ENCODE measurements around the gene FRMD5. TPM values are rescaled to one million over a fixed set of nuclear protein-coding genes. Genes with fewer than 3 reads are reported as not detected.

FRMD5 gene
- total RNA-seq, 2 donors from 2014 or later: 3.6 to 7.0 TPM

DNA sequence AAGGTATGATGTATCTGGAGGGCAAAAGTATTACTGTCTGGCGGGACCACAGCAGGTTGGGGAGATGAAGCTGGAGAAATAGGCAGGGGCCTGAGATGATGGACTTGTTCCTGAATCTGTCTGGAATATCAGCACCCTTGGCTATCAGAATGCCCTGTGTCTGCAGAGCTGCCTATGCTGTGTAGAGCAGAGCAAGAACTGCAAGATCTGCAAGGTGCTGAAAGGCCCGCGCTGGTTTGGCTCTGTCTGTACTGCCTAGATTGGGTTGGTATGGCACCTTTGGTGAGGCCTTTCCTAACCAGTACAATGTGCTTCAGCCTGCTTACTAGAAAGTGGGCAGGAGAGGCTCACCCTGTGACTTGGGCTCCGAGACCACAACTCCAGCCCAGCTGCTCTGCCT is 271.5 kb downstream of the FRMD5 start:
- H3K4me1 ChIP-seq (ENCODE audit: control insufficient read depth, insufficient read depth, low read length): no peaks in the 10 kb centered on the region
- H3K4me3 Mint-ChIP-seq: no peak overlapping the region
- DNase-seq: no peak
- no peaks in the 10 kb centered on the region for H3K36me3 Mint-ChIP-seq (ENCODE audit: low read depth)
- no peak overlapping the region for H3K9ac ChIP-seq (ENCODE audit: extremely low read depth, low read length, poor library complexity, severe bottlenecking)
- no peaks in the 10 kb centered on the region for H3K9me3 ChIP-seq (ENCODE audit: control insufficient read depth, low read length)
- H3K4me3 ChIP-seq (ENCODE audit: low read length): no peak overlapping the region
- H3K27ac Mint-ChIP-seq: no peak overlapping the region
- TF ChIP-seq, protein P1, sequence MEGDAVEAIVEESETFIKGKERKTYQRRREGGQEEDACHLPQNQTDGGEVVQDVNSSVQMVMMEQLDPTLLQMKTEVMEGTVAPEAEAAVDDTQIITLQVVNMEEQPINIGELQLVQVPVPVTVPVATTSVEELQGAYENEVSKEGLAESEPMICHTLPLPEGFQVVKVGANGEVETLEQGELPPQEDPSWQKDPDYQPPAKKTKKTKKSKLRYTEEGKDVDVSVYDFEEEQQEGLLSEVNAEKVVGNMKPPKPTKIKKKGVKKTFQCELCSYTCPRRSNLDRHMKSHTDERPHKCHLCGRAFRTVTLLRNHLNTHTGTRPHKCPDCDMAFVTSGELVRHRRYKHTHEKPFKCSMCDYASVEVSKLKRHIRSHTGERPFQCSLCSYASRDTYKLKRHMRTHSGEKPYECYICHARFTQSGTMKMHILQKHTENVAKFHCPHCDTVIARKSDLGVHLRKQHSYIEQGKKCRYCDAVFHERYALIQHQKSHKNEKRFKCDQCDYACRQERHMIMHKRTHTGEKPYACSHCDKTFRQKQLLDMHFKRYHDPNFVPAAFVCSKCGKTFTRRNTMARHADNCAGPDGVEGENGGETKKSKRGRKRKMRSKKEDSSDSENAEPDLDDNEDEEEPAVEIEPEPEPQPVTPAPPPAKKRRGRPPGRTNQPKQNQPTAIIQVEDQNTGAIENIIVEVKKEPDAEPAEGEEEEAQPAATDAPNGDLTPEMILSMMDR (conservative IDR thresholded peaks at IDR 0.05): no peak
- H3K36me3 ChIP-seq (ENCODE audit: control insufficient read depth, insufficient read depth, low read length): no peaks in the 10 kb centered on the region
- H3K27me3 ChIP-seq (ENCODE audit: control insufficient read depth, insufficient read depth, low read length, poor library complexity, severe bottlenecking): peaks cover 4% of the 10 kb centered on the region
- no peak overlapping the region for H3K27ac ChIP-seq (ENCODE audit: low read depth, low read length)
- H3K27me3 Mint-ChIP-seq (ENCODE audit: insufficient read depth): peaks cover 5% of the 10 kb centered on the region
- peaks cover 30% of the 10 kb centered on the region for H3K4me1 Mint-ChIP-seq
- WGBS, 2 experiments (ENCODE audit: insufficient coverage in 1 of 2, insufficient read length in 1 of 2): 90 to 95% methylated on average over 3 to 4 of the region's 4 CpGs
- H3K9me3 Mint-ChIP-seq: no peaks in the 10 kb centered on the region

DNA sequence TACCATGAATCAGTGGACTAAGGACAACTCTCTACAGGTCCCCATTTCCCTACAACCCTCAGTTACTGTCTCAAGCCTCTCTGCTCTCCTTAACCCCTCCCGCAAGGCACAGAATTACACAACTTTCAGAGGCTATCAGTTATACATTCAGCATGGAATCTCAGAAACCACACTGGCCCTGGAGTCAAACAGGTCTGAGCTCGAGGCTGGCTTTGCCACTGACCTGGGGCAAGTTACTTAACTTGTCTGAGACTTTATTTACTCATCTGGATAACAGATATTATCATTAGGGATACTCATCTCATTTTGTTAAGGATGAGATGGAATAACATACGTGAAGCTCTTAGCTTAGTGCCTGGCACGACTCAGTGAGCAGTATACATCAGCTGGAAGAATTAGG is 273.1 kb downstream of the FRMD5 start:
- H3K4me3 ChIP-seq (ENCODE audit: low read length): no peak overlapping the region
- H3K9ac ChIP-seq (ENCODE audit: extremely low read depth, low read length, poor library complexity, severe bottlenecking): no peak overlapping the region
- no peak for DNase-seq
- TF ChIP-seq, protein P1 (conservative IDR thresholded peaks at IDR 0.05): no peak
- 89 to 96% methylated on average over 4 of the region's 4 CpGs for WGBS, 2 experiments (ENCODE audit: insufficient coverage in 1 of 2, insufficient read length in 1 of 2)
- no peak overlapping the region for H3K27ac ChIP-seq (ENCODE audit: low read depth, low read length)
- Mint-ChIP-seq H3K9me3 (no peaks in the 10 kb centered on the region), H3K4me3 (no peak overlapping the region), H3K36me3 (ENCODE audit: low read depth) (peaks cover under 1% of the 10 kb centered on the region), H3K27ac (no peak overlapping the region), H3K4me1 (peaks cover 17% of the 10 kb centered on the region), H3K27me3 (ENCODE audit: insufficient read depth) (no peaks in the 10 kb centered on the region)
- no peaks in the 10 kb centered on the region for H3K4me1 ChIP-seq (ENCODE audit: control insufficient read depth, insufficient read depth, low read length)
- no peaks in the 10 kb centered on the region for H3K36me3 ChIP-seq (ENCODE audit: control insufficient read depth, insufficient read depth, low read length)
- H3K27me3 ChIP-seq (ENCODE audit: control insufficient read depth, insufficient read depth, low read length, poor library complexity, severe bottlenecking): no peaks in the 10 kb centered on the region
- H3K9me3 ChIP-seq (ENCODE audit: control insufficient read depth, low read length): no peaks in the 10 kb centered on the region

DNA sequence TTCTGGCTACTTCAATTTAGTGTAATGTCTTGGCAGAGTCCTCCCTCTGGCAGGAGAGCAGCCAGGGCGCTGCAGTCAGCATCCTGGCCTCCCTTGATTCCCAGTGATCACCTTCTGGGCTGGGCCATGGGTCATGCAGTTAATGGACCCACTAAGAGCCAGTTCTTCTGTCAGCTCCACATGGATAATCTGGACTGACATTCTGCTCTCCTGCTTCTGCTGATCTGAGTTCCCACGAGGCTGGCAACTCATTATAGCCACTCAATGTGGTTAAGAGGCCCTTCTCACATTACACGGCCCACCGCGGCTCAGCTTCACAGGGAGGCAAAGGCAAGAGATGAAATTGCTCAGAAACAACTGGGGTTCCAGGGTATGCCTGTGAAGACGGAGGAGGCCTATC is 274.3 kb downstream of the FRMD5 start:
- DNase-seq: peak; percentile 60

More for the DNA sequence above, 274.3 kb downstream of the FRMD5 start:
- no peak overlapping the region for H3K4me3 ChIP-seq (ENCODE audit: low read length)
- peaks cover 2% of the 10 kb centered on the region for H3K36me3 Mint-ChIP-seq (ENCODE audit: low read depth)
- H3K9me3 ChIP-seq (ENCODE audit: control insufficient read depth, low read length): no peaks in the 10 kb centered on the region
- no peaks in the 10 kb centered on the region for H3K27me3 Mint-ChIP-seq (ENCODE audit: insufficient read depth)
- no peak overlapping the region for H3K9ac ChIP-seq (ENCODE audit: extremely low read depth, low read length, poor library complexity, severe bottlenecking)
- WGBS, 2 experiments (ENCODE audit: insufficient coverage in 1 of 2, insufficient read length in 1 of 2): 60 to 77% methylated on average over 2 to 6 of the region's 6 CpGs
- H3K4me3 Mint-ChIP-seq: no peak overlapping the region
- no peak overlapping the region for H3K27ac Mint-ChIP-seq
- H3K4me1 Mint-ChIP-seq: peaks cover 21% of the 10 kb centered on the region
- no peak overlapping the region for H3K27ac ChIP-seq (ENCODE audit: low read depth, low read length)
- H3K27me3 ChIP-seq (ENCODE audit: control insufficient read depth, insufficient read depth, low read length, poor library complexity, severe bottlenecking): no peaks in the 10 kb centered on the region
- no peaks in the 10 kb centered on the region for H3K9me3 Mint-ChIP-seq
- no peaks in the 10 kb centered on the region for H3K36me3 ChIP-seq (ENCODE audit: control insufficient read depth, insufficient read depth, low read length)
- TF ChIP-seq, protein P1 (conservative IDR thresholded peaks at IDR 0.05): no peak
- H3K4me1 ChIP-seq (ENCODE audit: control insufficient read depth, insufficient read depth, low read length): no peaks in the 10 kb centered on the region

All from endodermal cell (in vitro differentiated cells).